Activated CD8-positive, alpha-beta memory T cell treated with anti-CD3 and anti-CD28 coated beads, Interleukin-2, amount 50 U/mL, for 48 hours (primary cell): ENCODE measurements around the gene IER2.

ENCODE experiments used
- DNase-seq: peaks from one replicate; pipeline ENCODE4 v3.0.0-alpha.2; 2020

IER2 gene, protein sequence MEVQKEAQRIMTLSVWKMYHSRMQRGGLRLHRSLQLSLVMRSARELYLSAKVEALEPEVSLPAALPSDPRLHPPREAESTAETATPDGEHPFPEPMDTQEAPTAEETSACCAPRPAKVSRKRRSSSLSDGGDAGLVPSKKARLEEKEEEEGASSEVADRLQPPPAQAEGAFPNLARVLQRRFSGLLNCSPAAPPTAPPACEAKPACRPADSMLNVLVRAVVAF

DNA sequence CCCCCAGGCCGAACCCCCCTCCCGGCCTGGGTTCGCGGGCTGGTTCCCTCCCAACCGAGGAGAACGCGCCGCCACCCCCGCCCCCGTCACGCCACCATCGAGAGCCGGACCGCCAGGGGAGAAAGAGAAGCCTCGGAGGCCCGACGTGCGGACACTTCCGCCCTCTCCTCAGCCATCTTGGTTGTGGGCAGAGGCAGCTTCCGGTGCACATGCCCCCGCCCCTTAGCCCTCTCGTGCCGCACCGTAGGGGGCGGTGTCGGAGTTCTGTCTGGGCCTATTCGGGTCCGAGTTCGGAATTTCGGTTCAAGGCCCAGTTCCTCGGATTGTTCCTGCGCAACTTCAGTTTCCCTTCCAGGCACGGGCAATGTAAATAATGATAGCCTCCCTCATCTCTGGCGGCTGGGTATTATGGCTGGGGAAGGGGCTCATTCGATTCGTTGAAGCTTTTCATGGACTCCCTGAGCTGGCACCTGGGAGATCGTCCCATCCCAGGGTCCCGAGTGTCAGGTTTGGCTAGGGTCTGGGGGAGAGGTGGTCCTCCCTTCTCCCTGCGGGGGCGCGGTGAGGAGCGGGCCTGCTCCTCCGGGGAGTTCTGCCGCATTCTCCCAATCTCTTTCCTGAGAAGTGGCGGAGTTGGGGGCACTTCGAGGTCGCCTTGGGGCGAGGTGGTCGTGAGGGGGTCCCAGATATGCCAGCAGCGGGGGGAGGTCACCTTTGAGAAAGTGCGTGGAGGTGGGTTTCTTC is at the start of gene IER2, which contains the start of gene STX10:
TSS of gene IER2 (plus strand) at position 225 of the 744 bp plus-strand sequence. CDS start 2,776 bp downstream, outside the sequence.
TSS of gene STX10 (minus strand) at position 189 of the 744 bp plus-strand sequence. CDS start 202 bp downstream, outside the sequence.
- peak; percentile 94 for DNase-seq

DNA sequence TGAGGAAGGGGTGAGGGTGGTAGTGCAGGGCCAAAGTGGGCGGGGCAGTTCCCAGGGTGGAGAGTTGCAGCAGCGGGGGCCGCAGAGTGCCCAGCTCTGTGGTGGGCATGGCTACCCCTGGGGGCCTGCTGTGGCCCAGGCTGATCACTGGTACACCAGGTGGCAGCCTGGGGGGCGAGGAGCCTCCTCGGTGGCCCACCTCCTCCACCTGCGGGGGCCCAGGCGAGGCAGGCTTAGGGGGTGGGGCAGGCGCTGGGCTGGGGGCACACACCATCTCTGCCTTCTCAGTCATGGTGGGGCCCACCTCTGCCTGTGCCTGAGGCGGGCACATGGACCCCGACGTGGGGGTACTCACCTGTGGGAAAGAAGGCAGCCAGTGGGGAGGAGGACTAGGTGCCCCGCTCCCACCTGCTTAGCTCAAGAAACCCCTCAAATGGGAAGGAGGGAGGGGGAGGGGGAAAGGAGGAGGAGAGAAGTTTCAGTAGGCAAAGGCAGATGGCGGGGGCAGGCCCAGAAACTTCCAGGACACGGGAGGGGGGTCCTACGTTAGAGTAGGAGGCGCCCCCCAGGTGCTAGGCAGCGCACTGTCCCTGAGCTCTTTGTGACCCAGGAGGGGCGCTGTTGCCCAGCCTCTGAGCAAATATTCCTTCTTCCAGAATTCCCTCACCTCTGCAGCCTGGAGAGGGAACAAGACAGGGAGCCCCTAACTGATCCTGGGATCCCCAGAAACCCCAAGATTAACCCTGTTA is 49.2 kb upstream of the IER2 start:
- no peak for DNase-seq

DNA sequence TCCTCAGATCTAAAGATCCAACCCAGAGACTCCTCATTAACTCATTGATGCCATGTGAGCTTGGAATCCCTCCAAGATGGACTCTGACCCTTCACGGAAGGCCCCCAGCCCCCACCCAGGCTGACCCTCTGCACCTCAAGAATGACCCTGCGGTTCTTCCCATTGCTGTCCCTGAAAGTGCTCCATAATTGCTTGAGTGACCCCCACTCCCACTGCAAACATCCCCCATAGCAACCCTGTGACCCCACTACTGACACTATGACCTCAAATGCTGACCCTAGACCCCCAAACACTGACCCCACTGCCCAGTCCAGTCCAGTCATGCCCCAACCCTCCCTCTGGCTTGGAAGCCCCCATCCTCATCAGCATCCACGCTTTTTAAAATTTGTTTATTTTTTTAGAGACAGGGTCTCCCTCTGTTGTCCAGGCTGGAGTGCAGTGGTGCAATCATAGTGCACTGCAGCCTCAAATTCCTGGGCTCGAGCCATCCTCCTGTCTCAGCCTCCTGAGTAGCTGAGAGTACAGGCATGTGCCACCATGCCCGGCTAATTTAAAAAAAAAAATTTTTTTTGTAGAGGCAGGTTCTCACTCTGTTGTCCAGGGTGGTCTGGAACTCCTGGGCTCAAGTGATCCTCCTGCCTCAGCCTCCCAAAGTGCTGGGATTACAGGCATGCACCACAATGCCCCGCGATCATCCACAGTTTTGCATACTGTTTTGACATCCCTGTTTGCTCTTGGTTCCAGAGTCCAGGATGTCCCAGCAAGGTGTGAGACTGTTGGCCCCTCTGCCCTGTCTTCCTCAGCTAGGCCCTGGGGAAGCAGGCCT is 48.4 kb upstream of the IER2 start:
- DNase-seq: no peak

DNA sequence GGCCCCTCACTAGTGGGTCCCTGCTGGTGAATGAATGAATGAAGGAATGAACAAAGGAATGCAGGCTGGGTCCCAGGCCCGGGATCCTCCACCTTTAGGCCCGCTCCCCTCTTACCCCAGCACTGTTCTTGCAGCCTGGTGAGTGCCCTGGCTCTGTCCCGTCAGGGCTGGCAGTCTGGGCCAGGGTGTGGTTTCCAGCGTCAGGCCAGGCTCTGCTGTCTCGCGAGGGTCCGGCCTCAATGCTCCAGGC is 47.9 kb upstream of the IER2 start:
- no peak for DNase-seq

DNA sequence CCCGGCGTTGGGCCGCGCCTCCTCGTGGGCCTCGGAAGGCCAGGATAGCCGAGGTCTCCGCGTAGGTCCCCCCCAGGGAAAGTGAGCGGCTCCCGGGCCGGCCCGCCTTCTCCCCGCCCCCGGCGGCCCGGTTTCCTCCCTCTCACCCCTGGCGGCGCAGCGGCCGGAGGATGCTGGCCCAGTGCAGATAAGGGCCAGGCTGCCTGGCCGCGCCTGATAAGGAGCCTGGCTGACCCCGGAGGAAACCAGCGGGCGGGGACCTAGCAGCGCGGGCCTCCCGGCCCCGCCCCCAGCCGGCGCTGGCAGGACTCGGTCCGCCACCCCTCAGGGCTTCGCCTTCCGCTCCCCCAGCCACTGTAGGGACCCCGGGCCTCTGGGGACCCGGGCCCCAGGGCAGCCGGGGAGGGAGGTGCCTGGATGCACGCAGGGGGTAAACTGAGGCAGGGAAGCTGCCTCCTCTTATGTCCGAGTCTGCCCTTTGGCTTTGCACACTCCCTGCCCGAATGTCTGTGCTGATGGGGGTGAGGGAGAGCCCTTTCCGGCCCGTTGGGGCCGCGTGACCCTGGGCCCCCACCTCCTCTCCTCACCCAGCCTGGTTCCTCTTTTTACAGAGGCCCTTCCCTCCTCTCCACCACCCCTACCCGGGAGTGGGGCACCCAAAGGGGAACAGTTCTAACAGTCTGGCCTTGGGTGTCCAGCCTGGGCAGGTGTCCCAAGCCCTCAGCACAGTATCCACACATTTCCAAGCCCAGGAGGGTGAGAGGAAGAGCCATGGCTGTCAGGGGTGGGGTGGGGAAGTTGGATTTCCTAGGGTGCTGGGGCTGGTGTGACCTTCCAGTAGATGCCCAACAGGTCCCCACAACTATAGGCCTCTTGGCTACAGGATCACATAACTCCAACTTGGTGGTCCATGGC is 47.3 kb upstream of the IER2 start, which contains the start of gene LYL1:
TSS of gene LYL1 (minus strand) at position 193 of the 915 bp plus-strand sequence. CDS start 1,687 bp downstream, outside the sequence.
- DNase-seq: peak; percentile 75

DNA sequence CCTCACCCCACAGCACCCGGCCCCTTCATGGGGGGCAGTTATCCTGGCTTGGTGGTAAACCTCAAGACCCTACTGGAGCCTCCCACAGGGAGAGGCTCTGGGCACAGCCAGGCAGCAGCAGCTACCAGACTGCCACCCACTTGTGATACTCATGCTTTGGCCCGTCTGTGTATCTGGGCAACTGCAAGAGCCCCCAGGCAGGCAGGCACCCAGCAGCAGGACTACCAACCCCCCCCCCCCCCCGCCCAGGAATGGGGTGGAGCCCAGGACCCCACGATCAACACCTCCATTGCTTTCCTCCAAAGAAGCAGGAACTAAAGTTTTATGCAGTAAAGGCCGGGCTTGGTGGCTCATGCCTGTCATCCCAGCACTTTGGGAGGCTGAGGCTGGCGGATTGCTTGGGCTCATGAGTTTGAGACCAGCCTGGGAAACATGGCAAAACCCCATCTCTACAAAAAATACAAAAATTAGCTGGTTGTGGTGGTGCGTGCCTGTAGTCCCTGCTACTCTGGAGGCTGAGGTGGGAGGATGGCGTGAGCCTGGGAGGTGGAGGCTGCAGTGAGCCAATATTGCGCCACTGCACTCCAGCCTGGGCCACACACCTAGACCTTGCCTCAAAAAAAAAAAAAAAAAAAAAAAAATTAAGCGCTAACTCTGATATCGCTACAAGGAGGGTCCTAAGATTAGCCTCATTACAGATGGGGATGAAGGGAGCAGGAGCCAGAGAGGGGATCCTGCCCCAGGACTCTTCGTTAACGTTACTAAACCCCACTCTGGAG is 46.4 kb upstream of the IER2 start:
- no peak for DNase-seq

DNA sequence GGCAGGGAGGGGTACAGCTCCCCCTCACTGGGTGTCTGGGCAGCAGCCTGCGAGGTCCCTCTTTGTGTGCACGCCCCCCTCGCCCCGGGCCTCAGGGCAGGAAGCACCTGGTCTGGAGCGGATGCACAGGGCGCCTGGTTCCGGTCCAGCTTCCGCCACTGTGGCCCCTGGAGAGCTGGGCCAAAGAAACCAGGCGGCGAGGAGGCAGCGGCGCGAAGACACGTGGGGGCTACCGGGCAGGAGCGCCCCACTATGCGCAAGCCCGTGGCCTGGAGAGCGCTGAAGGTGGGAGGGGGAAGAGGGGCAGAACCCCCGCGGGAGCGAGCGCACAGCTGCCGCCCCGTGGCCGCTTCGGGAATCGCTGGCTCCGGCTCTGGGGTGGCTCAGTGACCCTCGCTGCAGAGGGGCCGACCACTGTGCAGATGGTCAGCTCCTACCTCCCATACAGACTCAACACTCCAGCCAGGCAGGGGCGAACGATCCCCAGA is 45.8 kb upstream of the IER2 start:
- peak; percentile 91 for DNase-seq

DNA sequence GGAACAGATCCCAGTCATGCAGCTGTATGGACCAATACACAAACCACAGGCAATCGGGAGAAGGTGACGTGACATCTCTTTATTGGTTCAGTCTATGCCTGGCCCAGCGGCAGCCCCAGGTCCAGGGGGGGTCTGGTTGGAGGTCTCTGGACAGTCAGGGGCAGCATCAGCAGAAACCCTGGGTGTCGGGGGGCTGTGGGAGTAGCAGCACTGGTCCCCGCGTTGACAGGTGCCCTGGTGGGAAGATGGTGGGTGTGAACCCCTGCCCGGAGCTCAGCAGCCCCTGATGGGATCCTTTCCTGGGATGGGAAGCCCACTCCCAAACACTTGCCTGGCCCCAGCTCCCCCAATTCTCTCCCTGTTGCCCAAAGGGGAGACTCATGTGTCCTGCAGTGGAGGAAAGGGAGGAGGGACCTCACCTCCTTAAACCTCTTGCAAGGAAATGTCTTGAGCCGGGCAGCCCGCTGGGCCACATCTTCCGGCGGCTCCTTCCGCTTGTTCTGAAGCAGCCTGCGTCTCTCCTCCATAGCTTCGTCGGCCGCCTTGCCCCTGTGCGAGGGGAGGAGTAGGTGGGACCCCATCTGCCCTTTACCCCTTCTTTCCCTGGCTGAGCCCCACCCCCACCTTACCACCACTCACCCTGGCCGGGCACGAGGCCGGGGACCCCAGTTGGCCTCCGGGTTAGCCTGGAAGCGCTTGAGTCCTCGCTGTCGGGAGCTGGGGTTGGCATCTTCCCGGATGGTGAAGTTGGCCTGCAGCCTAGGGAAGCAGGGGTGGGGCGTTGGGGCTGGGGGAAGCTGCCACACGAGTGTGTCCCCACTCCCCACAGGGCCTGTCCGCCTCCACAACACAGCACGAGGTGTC is 45.1 kb upstream of the IER2 start:
- DNase-seq: peak; percentile 71

DNA sequence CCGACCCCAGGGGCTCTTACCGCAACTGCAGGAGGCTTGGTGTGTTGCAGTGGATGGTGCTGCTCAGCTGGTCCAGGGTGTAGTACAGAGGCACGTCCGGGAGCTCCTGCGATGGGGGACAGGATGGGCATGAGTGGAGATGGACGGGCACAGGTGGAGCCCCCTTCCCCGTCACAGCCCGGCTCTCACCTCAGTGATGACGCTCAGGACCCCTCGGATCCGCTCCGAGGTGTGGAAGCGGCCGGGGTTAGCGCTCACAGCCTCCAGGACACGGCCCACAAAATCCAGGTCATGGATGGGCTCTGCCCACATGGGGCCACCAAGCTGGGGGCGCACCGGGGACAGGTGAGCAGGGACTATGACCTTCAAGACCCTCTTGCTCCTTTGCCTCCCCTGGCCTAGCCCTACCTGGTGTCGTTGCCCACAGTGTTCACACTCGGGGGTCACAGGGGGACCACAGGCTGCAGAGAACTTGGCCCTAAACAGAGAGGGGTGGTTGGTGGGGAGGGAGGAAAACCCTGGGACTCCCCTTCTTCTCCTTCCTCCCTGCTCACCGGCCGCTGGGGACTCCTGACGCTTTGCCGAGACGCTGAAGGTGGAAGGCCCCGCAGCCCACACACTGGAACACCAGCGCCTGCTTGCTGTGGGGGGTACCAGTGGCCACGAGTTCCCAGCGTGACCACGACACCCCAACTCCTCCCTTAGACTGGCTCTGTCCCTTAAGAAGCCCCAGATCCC is 40.7 kb upstream of the IER2 start:
- DNase-seq: no peak

DNA sequence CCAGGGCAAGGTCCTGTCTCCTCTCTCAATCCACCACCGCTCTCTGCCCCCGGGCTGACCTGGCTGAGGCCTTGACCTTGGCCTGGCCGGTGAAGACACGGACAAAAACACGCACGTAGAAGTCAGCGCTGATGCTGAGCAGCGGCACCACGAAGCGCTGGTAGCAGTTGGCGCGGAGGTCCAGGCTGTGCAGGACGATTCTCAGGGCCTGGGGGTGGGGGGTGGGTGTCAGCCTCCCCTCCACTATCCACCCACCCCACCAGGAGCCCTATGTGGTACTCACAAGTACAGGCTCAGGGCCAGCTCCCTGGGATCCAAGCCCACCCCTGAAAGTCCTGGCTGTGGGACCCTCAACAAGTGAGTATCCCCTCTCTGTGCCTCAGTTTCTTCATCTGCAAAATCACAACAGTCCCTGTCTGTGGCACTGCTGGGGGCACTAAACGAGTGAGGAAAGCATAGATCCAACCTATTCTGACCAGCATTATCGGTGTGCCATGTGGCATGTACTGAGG is 40.1 kb upstream of the IER2 start:
- no peak for DNase-seq

DNA sequence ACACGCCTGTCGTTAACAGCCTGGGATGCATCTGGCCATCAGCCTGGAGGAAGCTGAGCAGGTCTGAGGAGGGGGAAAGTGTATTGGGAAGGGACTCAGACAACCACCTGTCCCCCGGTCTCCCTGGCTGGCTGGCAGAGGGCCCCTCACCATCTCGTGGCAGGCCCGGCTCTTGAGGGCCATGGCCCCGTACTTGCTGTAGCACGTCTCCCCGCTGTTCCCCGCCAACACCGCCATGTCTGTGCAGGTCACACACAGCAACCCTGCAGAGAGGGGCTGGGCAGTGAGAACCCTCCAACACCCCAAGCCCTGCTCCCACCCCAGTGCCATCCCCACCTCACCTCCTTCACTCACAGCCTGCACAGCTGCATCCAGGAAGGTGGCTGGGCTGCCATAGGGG is 37.7 kb upstream of the IER2 start:
- DNase-seq: no peak

DNA sequence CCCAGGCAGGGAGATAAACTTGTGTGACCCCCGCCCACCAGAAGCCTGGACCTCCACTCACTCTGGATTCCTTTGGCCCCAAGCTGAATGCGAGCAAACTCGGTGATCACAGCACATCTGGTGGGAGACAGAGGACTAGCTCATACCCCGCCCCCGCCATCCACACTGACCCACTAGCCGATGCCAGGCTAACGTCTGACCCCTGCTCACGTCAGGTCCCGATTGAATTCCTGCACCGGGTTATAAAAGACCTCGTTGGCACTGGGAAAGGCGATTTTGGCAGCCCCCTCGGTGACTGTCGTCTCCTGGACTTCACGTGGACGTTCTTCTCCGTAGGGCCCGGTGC is 34.3 kb upstream of the IER2 start:
- DNase-seq: no peak

DNA sequence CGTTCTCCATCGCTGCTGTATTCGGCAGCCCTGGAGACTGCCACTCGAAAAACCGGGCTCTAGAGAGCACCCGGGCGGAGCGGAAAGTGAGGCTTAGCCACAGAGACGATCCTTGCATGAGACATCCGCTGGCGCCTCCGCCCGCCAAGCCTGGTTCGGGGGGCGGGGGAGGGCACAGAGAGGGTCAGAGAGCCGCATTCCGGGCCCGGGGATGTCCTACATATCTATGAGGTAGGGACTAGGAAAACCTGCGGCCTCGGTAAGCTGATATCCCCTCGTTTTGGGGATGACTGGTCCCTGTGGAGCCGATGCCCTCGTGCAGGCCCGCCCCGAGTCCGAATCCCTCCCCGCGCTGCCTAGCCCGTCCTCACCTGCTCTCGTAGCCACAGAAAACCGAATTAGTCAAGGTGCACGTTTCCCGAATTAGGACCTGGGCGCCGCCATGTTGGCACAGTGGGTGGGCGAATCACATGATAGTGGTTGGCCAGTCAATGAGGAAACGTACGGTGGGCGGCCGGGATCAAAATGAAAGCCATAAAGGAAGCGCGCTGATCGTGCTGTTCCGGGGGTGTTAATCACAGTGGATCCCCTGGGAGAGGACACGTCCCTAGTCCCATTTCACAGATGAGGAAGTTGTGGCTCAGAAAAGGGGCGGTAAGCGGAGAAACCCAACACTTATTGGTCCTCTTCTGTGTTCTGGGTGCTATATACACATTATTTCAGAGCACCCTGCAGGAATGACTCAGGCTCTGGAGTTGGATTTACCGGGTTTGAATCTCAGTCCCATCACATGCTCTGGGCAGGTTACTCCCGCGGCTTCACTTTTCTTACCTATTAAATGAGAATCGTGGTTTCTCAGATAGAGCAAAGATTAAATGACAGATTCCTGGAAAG is 33.7 kb upstream of the IER2 start, which contains the start of gene TRMT1:
TSS of gene TRMT1 (minus strand) at position 459 of the 894 bp plus-strand sequence. CDS start at position 118, 341 bp downstream.
- DNase-seq: peak; percentile 92

DNA sequence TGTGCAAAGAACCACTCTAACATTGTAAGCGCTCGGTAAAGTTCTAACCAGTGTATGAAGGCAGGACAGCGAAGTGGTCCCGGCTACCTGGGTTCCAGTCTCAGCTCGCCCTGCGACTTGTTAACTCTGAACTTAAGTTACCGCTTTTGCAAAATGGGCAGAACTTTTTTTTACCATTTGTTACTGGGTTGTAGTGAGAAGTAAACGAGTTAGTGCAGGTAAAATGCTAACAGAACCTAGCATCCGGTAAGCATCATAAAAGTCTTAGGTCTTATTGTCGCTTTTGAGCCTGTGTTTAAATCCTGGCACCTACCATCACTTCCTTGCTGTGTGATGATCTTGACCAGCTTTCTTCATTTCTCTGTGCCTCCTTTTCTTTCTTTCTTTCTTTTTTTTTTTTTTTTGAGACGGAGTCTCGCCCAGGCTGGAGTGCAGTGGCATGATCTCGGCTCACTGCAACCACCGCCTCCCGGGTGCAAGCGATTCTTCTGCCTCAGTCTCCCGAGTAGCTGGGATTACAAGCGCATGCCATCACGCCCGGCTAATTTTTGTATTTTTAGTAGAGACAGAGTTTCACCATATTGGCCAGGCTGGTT is 32.9 kb upstream of the IER2 start:
- DNase-seq: no peak

DNA sequence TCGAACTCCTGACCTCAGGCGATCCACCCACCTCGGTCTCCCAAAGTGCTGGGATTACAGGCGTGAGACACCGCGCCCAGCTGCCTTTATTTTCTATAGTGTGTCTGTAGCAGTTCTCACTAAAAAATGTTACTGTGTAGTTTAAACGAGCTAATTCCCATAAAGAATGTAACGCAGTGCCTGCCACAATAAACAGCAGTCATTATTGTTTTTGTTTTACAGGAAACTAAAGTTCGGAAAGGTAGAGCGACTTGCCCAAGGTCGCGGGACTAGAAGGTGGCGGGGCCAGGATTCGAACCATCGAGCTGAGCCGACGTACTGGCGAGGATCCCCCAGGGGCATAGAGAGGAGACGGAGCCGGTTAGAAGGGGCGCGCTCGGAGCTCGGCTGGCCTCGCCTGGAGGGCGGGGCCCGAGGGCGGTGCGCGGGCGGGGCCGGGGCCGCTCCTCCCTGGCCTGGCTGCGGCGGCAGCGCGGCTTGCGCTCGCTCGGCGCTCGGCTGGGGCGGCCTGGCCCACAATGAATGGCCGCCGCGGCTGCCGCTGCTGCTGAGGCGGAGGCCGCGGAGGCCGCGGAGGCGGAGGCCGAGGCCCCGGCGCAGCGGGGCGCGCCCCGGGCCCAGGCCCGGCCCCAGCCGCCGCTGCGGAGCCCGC is 32.3 kb upstream of the IER2 start, which contains the start of gene NACC1:
TSS of gene NACC1 (plus strand) at position 493 of the 652 bp plus-strand sequence. CDS start 16,944 bp downstream, outside the sequence.
- DNase-seq: peak; percentile 94

DNA sequence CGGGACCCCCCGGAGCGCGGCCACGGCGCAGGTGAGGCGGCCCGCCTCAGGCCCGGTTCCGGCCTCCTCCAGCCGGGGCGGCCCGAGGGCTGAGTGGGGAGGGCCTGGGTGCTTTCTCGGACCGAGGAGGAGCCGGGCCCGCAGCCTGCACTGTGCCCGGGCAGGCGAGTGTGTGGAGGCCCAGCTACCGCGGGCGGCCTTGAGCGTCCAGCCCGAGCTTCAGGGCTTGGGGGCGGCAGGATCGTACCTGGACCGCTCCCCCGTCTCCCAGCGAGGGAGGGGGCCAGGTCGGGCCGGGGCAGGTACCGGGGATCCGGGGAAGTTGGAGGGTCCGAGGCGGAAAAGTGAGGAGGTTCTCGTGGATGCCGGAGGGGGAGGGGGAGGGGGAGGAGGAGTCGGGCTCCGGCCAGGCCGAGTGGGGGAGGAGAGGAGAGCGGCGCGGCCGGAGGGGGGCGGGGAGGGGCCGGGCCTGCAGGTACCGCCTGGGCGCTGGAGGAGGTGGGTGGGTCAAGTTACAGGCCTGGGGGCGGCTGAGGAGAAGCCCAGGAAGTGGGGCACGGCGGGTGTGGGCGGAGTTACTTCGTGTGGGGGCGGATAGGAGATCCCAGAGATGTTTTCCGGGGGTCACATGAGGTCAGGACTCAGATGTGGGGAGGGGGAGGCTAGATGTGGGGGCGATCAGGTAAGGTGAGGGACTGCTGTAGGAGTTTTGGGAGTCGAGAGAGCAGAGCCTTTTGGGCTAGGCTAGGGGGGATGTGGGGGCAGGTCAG is 31.6 kb upstream of the IER2 start:
- peak; percentile 70 for DNase-seq
